ENCODE measurements around the gene CYP21A2.

DNA sequence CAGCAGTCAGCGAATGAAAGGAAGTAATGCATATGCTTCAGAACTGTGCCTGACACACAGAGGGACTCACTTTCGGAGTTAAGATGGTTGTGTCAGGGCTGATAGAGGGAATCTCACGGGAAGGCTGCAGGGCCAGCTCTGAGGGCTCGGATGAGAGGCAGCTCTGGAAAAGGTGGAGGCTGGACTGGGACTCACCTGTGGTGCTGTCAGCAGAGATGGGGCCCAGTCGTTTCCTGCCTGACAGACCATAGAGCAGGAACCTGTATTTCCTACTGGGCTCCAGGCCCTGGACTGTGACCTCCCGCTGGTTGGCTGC, 9.3 kb downstream of the CYP21A2 start:
- no peak for TF ChIP-seq CTCF (IDR thresholded peaks at IDR 0.05)
- TF ChIP-seq POLR2A (IDR thresholded peaks at IDR 0.05) = no peak
